HG03565 (cell line): ENCODE measurements around the gene SLC26A4.
A peak's percentile ranks its signal among the peaks of the same experiment; 100 is the strongest.

Experiments
- ATAC-seq: cut with Tn5 transposase; IDR thresholded peaks from one replicate; pipeline ENCODE4 v1.9.1; 2021; ENCODE audit warnings: mild to moderate bottlenecking, moderate library complexity; ENCODE audit not compliant: unreplicated experiment

The SLC26A4 gene

GRCh38 chr7:107694386-107694785 is 33.8 kb downstream of the SLC26A4 start:
- ATAC-seq, result no peak

GRCh38 chr7:107696330-107696946 is 35.8 kb downstream of the SLC26A4 start:
- ATAC-seq, result no peak

GRCh38 chr7:107697321-107698049 is 36.9 kb downstream of the SLC26A4 start:
- ATAC-seq, result no peak

DNA sequence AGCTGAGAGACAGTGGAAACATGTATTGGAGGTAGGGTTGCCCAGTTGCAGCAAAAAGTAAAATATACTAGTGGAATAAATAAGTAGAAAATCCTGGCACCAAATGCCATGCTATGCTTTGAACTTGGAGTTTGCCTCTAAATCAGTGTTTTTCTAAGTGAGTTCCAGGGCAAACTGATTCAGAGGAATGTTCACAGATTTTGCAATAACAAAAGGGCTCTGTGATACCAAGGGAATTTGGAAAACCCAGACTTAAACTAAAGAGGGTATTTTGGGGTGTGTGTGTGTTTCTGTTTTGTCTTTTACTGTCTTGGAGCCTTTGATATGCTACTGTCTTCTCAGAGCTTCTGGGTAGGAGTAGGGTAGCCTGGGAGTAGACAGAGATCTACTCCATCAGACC is 39.9 kb downstream of the SLC26A4 start:
- no peak for ATAC-seq

GRCh38 chr7:107701191-107701590 is 40.6 kb downstream of the SLC26A4 start:
- no peak for ATAC-seq

- ATAC-seq, result no peak
Observed at GRCh38 chr7:107703219-107703618, 42.6 kb downstream of the SLC26A4 start.

GRCh38 chr7:107703872-107704271 is 43.2 kb downstream of the SLC26A4 start:
- no peak for ATAC-seq

DNA sequence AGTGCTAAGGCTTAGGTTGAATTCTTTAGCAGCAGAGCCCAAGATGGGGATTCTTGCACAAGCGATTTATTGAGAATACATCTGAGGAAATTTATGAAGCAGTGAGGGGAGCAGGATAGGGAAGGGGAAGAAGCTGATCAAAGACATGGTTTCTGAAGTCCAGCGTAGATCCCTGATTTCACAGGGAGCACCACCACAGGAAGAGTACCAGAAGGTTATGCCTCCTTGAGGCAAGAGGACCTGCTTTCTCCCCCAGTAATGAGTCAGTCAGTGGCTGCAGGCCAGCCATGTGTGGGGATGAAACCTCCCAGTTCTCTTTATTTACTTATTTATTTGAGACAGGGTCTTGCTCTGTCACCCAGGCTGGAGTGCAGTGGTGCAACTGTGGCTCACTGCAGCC is 48.3 kb downstream of the SLC26A4 start:
- ATAC-seq, result no peak

GRCh38 chr7:107711301-107711700 is 50.7 kb downstream of the SLC26A4 start:
- no peak for ATAC-seq

DNA sequence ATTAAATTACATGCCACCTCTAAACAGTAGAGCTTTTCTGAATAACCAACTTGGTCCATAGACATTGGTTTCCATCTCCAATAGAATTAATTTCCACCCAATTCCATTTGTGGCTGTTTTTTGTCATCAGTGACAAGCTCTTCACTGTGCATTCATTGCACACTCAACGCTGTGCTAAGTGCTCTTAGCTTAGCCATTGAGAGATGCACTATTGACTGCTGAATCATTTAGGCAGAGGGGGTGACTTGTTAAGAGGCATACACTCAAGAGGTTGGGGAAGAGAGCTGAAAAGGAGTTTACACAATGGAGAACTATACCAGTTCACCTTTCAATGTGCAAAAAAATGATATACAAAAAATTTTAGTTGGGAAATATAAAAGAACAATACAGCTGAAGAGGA is 51.4 kb downstream of the SLC26A4 start:
- ATAC-seq, result no peak

GRCh38 chr7:107712896-107713295 is 52.3 kb downstream of the SLC26A4 start:
- no peak for ATAC-seq

- no peak for ATAC-seq
Observed at GRCh38 chr7:107715531-107715930, 54.9 kb downstream of the SLC26A4 start.

- ATAC-seq, result no peak
Observed at GRCh38 chr7:107718456-107719193, 58.0 kb downstream of the SLC26A4 start.

GRCh38 chr7:107721286-107721685 is 60.7 kb downstream of the SLC26A4 start:
- no peak for ATAC-seq

GRCh38 chr7:107723255-107723654 is 62.6 kb downstream of the SLC26A4 start:
- ATAC-seq, result no peak

- ATAC-seq, result no peak
Observed at GRCh38 chr7:107725138-107725740, 64.6 kb downstream of the SLC26A4 start.

GRCh38 chr7:107726356-107727130 is 65.9 kb downstream of the SLC26A4 start:
- ATAC-seq, result no peak

DNA sequence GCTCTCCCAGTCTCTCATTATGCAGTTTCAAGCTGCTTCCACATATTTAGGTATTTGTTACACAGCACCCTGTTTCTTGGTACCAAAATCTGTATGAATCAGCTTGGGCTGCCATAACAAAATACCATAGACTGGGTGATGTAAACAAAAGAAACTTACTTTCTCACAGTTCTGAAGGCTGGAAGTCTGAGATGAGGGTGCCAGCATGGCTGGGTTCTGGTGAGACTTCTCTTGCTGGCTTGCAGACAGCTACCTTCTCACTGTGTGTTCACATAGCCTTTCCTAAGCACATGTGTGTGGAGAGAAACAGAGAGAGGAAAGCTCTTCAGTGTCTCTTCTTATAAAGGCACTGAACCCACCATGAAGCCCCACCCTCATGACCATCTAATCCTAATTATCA is 67.6 kb downstream of the SLC26A4 start:
- ATAC-seq, result no peak

DNA sequence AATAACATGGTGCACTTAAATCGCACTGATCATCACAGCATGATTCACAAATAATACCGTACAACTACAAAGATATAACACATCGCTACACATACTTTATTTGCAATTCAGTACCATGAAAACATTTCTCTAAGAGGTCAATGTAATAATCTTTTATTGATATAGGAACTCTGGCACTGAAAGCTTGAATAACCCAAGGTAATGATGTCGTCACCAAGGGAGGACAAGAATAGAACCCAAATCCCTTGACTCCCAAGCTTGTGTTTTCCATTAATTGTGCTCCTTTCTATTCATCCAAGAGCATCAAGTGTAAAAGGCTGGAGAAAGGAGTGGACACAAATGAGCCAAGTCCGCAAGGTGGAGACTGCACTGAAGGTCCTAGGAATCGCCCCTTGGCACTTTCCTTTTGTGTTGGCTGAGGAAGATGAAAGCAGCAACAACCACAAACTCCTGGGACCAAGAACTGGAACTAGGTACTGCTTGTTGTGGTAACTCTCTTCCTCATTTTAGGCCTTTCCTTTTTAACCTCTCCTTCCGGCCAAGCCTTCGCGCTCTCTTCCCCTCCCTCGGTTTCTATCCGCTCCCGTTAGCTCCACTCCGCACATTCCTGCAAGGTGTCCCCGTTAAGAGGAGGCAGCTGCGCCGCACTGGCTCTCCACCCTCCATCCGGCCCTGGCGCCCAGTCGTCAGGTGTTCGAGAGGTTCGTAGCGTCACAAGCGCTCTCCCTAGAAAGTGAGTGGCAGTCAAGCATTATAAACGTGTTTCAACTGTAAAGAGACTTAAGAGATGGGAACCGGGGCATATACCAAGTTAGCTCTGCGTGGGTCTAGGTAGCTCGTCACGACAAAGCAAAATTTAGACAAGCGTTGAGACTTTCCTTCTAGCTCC is 82.3 kb downstream of the SLC26A4 start:
- ATAC-seq, result peak; percentile 24
